MV-4-11 (cell line): Measurements from ENCODE around the gene OFD1.

Experiments
- DNase-seq: peaks from one replicate; lab custom pipeline; 2025; lab: John Stamatoyannopoulos, UW

Gene OFD1

GRCh38 chrX:13752141-13752540 is 17.6 kb downstream of the OFD1 start:
- DNase-seq: no peak

DNA sequence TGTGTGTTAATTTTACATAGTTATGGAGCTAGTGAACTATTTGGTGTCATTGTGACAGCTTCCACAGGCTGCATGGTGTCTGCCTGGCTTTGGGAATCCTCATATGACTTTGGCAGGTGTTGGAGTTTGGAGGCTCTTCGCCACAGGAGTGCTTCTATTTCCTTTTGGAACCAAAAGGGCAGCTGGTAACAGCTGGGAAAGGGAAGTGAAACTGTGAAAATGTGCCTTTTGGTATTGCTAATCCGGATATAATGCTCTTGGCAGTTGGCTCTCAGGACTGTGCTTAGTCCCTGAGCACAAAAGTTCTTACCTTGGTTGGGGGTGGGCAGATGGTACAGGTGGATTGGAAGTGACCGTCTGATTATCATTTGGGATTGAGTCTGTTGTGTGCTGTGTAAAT is 18.1 kb downstream of the OFD1 start:
- peak; percentile 87 for DNase-seq

DNA sequence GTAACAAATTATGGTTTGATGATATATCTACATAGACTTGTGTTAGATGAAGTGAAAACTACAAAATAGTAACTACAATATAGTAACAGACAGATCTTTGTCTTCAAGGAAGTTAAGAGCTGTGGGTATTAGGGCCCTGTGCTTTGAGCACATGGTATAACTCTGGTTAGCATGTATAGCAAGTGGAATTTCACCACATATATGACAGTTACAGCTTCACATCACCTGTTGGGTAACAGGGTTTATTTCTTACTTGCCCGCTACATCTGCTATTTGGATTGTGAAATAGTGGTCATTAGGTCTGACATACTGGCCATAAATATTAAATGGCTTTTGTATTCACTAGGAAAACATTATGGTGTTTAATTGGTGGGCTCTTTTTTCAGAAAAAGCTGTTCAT is 20.2 kb downstream of the OFD1 start:
- peak; percentile 81 for DNase-seq

- no peak for DNase-seq
Observed at GRCh38 chrX:13755254-13755653, 20.7 kb downstream of the OFD1 start.

DNA sequence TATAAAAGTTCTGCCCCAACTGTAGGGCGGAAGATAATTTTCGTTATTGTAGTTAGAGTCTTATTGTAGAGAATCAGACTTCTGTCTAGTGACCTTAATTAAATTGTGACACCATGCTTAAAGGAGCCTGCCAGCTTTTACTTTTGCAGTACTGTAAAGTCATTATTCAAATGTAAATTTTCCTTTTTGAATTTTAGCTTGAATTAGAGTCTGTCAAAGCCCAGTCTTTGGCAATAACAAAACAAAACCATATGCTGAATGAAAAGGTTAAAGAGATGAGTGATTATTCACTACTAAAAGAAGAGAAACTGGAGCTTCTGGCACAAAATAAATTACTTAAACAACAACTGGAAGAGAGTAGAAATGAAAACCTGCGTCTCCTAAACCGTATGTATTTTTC is 21.8 kb downstream of the OFD1 start:
- DNase-seq: no peak

GRCh38 chrX:13759152-13759718 is 24.7 kb downstream of the OFD1 start:
- DNase-seq: peak; percentile 91

GRCh38 chrX:13760426-13760825 is 25.9 kb downstream of the OFD1 start:
- DNase-seq: no peak

- DNase-seq: peak; percentile 76
Observed at GRCh38 chrX:13761606-13762414, 27.3 kb downstream of the OFD1 start.

DNA sequence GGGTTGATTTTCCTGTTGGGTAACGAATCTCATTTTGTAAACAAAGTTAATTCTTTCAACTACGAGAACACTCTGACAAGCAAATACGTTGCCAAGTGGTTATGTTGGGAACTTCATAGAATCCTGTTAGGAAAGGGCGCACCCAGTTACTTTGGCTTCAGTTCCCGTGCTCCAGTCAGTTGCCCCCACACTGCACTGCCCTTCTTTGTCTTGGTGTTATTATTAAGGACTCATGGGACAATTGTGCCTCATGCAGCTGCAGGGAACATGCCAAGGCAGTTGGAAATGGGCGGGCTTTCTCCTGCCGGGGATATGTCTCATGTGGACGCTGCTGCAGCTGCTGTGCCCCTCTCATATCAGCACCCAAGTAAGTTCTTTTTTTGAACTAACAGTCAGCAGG is 28.9 kb downstream of the OFD1 start:
- DNase-seq: peak; percentile 22

GRCh38 chrX:13764281-13764680 is 29.7 kb downstream of the OFD1 start:
- DNase-seq: peak; percentile 67

GRCh38 chrX:13764765-13765164 is 30.2 kb downstream of the OFD1 start:
- no peak for DNase-seq

- DNase-seq: no peak
Observed at GRCh38 chrX:13768939-13769338, 34.4 kb downstream of the OFD1 start.

GRCh38 chrX:13770013-13770535 is 35.5 kb downstream of the OFD1 start:
- DNase-seq: no peak

DNA sequence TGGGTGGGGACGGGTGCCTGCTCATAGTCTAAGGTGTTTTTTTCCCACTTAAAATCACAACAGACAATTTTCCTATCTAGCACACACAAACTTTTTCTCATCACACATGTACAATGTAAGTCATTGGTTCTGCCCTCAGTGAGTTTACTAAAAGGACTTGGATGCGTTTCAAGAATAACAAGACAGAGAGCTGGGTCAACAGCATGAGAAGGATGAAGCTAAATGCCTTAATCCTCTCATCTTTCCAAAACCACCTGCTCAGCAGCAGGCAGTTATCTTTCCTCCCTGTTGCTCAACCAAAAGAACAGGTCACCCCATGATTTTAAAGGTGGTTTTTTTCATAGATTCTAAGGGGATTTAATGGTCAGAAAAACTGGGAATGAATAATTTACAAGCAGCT is 40.1 kb downstream of the OFD1 start:
- no peak for DNase-seq

GRCh38 chrX:13775837-13776236 is 41.3 kb downstream of the OFD1 start:
- DNase-seq: no peak

GRCh38 chrX:13776387-13776786 is 41.8 kb downstream of the OFD1 start:
- DNase-seq: no peak

GRCh38 chrX:13778916-13779315 is 44.4 kb downstream of the OFD1 start:
- no peak for DNase-seq

DNA sequence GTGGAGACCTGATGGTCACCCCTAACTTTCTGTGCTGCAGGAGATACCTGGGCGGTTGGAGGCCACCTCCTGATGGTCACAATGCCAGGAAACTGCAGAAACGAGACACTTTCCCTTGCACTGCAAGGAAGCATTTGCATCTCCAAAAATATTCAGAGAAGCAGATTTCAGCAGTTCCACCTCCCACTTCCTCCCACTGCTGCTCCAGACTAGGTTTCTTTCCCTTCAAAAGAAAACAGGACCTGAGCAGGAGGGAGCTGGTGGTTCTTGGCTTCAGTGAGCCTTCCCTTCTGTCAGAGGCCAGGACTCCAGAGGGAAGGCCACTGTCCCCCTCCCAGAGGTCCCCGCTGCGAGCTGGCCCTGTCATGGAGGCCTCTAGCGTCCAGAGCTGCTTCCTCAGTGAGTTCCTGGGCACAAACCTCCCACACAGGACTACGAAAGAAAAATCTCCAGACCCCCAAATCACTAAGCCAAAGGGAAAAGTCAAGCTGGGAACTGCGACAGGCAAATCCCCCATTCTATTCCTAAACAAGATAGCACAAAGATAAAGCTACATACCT is 46.4 kb downstream of the OFD1 start:
- DNase-seq: no peak

GRCh38 chrX:13786048-13786447 is 51.5 kb downstream of the OFD1 start:
- DNase-seq: no peak

- no peak for DNase-seq
Observed at GRCh38 chrX:13790206-13791131, 55.9 kb downstream of the OFD1 start.

- DNase-seq: no peak
Observed at GRCh38 chrX:13791145-13791544, 56.6 kb downstream of the OFD1 start.

- no peak for DNase-seq
Observed at GRCh38 chrX:13791559-13791958, 57.0 kb downstream of the OFD1 start.
